GM12873 (cell line): Measurements from ENCODE around the gene KCNK5.

Experiments used
- CTCF ChIP-seq: IDR thresholded peaks from 2 replicates; pipeline ENCODE4 v1.5.1; 2012; ENCODE audit warnings: low read depth, mild to moderate bottlenecking, moderate library complexity, low read length, control low read depth; ENCODE audit not compliant: insufficient read depth; ENCODE audit errors: missing control alignments

KCNK5 gene

DNA sequence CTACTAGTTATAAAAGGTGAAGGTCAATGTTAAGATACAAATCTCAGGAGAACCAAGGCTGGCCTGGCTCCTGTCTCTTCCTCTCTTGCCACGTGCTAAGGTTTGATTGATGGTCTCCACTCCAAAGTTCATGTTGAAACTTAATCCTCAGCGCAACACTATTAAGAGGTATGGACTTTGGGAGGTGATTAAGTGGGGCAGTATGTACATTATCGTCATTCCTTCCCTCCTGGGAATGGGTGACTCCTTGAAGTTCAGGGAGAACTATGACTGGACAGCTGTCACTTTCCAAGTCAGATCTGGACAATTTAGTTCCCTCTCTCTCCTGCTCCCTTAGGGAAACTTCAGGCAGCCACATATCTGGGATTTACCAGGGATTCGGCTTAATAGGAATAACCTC is 50.5 kb downstream of the KCNK5 start:
- no peak for TF ChIP-seq CTCF

- no peak for TF ChIP-seq CTCF
These were observed 51.0 kb downstream of the KCNK5 start for GRCh38 chr6:39178235-39178634.

DNA sequence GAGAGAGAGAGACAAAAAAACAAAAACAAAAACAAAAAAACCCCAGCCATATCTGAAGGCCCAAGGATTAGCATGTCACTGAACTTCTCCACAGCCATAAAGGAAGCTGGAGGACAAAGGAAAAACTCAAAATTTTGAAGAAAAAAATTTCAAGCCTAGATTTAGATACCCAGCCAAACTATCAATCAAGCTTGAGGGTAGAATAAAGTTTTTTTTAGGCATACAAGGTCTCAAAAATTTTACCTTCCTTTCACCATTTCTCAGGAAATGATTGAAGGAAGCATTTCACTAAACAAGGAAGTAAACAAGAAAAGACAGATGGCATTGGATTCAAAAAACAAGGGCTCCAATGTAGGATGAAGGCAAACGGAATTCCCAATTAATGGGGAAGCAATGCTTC is 52.1 kb downstream of the KCNK5 start:
- no peak for TF ChIP-seq CTCF

DNA sequence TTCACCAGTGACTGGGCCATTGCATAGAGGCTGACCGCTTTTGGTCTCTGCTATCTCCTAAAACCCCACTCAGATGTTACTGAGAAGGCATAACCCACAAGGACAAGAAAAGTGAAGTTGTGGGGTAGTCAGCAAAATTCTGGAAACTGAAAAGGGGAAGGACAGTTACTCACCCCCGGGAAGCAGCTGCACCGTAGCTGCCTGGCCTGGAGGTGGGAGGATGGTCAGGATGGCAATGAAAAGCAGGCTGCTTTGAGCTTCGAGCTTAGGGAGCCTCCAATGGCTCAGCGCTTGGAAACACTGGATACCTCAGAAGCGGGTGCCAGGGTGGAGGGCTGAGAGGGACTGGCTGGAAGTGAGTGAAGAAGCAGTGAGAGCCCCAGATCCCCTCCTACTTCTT is 56.0 kb downstream of the KCNK5 start:
- TF ChIP-seq CTCF: no peak

DNA sequence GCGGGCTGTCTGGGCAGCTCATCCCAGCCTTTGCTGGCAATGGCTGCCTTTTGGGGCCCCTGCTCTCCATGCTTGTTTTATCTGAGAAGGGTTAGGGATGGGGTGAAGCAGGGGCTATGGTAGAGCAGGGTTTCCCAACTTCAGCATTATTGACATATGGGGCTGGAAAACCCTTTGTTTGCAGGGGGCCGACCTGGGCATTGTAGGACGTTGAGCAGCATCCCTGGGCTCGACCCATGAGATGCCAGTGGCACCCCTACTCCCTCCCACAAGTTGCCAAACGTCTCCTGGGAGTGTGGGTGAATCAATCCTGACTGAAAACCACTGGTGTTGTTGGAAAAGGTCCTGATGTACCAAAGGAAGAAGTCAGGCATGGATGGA is 56.9 kb downstream of the KCNK5 start:
- no peak for TF ChIP-seq CTCF

- no peak for TF ChIP-seq CTCF
These were observed 57.5 kb downstream of the KCNK5 start for GRCh38 chr6:39171489-39172376.

GRCh38 chr6:39170860-39171259 is 58.4 kb downstream of the KCNK5 start:
- no peak for TF ChIP-seq CTCF

GRCh38 chr6:39170389-39170788 is 58.9 kb downstream of the KCNK5 start:
- TF ChIP-seq CTCF: no peak
